ENCODE data around the gene FANK1.

DNA sequence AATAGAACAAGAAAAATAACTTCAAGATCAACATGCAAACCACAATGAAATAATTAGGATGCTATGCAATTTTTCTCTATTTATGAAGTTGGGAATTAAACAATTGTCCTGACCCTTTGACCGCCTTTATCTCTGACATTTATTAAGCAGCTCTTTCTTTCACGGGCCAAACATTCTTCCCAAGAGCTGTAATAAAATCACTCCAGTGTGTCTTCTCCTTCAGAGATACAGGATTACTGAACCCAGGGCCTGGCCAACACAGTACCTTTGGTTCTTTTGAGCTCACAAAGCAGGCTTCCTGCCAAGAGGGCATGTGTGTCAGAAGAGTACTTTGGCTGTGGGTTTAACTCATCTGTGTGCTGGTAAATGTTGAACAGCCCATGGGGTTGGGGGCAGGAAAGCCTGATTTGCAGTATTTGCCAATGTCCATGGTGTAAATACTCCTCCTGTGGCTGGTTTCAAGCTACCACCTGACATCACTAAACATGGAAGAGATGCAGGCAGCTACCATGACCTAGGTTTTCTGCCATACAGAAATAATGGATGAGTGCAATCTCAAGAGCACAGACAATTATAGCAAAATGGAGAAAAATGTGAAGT, 121.7 kb downstream of the FANK1 start:
- TF ChIP-seq, protein P1, sequence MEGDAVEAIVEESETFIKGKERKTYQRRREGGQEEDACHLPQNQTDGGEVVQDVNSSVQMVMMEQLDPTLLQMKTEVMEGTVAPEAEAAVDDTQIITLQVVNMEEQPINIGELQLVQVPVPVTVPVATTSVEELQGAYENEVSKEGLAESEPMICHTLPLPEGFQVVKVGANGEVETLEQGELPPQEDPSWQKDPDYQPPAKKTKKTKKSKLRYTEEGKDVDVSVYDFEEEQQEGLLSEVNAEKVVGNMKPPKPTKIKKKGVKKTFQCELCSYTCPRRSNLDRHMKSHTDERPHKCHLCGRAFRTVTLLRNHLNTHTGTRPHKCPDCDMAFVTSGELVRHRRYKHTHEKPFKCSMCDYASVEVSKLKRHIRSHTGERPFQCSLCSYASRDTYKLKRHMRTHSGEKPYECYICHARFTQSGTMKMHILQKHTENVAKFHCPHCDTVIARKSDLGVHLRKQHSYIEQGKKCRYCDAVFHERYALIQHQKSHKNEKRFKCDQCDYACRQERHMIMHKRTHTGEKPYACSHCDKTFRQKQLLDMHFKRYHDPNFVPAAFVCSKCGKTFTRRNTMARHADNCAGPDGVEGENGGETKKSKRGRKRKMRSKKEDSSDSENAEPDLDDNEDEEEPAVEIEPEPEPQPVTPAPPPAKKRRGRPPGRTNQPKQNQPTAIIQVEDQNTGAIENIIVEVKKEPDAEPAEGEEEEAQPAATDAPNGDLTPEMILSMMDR (IDR thresholded peaks at IDR 0.05), result no peak
- no peak for TF ChIP-seq POLR2A (IDR thresholded peaks at IDR 0.05; ENCODE audit: low read length)
- no peak for TF ChIP-seq EP300 (IDR thresholded peaks at IDR 0.05)
- no peak for TF ChIP-seq SMC3 (IDR thresholded peaks at IDR 0.05)
- no peak for TF ChIP-seq RFX5 (IDR thresholded peaks at IDR 0.05)
- TF ChIP-seq EHF (CRISPR knock-in tag; IDR thresholded peaks at IDR 0.05), result no peak
- no peak for TF ChIP-seq FOSL2 (IDR thresholded peaks at IDR 0.05)
- no peak for TF ChIP-seq FOSL2 (CRISPR knock-in tag; IDR thresholded peaks at IDR 0.05)
- no peak for TF ChIP-seq CHD2 (IDR thresholded peaks at IDR 0.05; ENCODE audit: low read length, partially characterized antibody)
- TF ChIP-seq, protein P2, sequence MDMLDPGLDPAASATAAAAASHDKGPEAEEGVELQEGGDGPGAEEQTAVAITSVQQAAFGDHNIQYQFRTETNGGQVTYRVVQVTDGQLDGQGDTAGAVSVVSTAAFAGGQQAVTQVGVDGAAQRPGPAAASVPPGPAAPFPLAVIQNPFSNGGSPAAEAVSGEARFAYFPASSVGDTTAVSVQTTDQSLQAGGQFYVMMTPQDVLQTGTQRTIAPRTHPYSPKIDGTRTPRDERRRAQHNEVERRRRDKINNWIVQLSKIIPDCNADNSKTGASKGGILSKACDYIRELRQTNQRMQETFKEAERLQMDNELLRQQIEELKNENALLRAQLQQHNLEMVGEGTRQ (IDR thresholded peaks at IDR 0.05), result no peak
- TF ChIP-seq, protein P3, sequence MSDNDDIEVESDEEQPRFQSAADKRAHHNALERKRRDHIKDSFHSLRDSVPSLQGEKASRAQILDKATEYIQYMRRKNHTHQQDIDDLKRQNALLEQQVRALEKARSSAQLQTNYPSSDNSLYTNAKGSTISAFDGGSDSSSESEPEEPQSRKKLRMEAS (IDR thresholded peaks at IDR 0.05), result no peak
- TF ChIP-seq, protein P4, sequence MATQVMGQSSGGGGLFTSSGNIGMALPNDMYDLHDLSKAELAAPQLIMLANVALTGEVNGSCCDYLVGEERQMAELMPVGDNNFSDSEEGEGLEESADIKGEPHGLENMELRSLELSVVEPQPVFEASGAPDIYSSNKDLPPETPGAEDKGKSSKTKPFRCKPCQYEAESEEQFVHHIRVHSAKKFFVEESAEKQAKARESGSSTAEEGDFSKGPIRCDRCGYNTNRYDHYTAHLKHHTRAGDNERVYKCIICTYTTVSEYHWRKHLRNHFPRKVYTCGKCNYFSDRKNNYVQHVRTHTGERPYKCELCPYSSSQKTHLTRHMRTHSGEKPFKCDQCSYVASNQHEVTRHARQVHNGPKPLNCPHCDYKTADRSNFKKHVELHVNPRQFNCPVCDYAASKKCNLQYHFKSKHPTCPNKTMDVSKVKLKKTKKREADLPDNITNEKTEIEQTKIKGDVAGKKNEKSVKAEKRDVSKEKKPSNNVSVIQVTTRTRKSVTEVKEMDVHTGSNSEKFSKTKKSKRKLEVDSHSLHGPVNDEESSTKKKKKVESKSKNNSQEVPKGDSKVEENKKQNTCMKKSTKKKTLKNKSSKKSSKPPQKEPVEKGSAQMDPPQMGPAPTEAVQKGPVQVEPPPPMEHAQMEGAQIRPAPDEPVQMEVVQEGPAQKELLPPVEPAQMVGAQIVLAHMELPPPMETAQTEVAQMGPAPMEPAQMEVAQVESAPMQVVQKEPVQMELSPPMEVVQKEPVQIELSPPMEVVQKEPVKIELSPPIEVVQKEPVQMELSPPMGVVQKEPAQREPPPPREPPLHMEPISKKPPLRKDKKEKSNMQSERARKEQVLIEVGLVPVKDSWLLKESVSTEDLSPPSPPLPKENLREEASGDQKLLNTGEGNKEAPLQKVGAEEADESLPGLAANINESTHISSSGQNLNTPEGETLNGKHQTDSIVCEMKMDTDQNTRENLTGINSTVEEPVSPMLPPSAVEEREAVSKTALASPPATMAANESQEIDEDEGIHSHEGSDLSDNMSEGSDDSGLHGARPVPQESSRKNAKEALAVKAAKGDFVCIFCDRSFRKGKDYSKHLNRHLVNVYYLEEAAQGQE (IDR thresholded peaks at IDR 0.05), result no peak
